SK-N-SH (cell line): ENCODE measurements around the gene HPRT1. TPM values are rescaled to one million over a fixed set of nuclear protein-coding genes. Genes with fewer than 3 reads are reported as not detected.

Experiments
- CTCF ChIA-PET: fragments of 300-600, 350-600 bp; formaldehyde crosslinking; extraction: SDS; loops from one replicate; lab custom pipeline; 2021; lab: Yijun Ruan, JAX
- POLR2A ChIA-PET: fragments of 350-600 bp; sonication (Branson Sonifier 250); formaldehyde crosslinking; extraction: SDS; loops from one replicate; lab custom pipeline; 2020; ENCODE audit warnings: antibody characterized with exemption, inconsistent platforms; lab: Yijun Ruan, JAX
- DNase-seq: peaks from one replicate; pipeline ENCODE4 v3.0.0; 2012
- H2AFZ ChIP-seq: fragments of 200-600 bp; sonication (generic); 2 replicates; pipeline ENCODE4 v1.8.1; 2016; ENCODE audit warnings: antibody characterized with exemption, mild to moderate bottlenecking, low read depth
- H3F3A ChIP-seq: fragments of 200-600 bp; sonication (generic); replicated peaks from 2 replicates; pipeline ENCODE3; 2016; ENCODE audit warnings: antibody characterized with exemption, mild to moderate bottlenecking; ENCODE audit not compliant: insufficient read depth
- H3K27ac ChIP-seq, 2 experiments: fragments of 200-500 bp in 1 of 2; fragments of 200-600 bp in 1 of 2; sonication (Bioruptor generic) in 1 of 2; sonication (generic), shearing (Covaris generic) in 1 of 2; 2 replicates each; pipeline versions ENCODE4 v1.5.1 to v1.6.1; 2014 to 2016; ENCODE audit warnings: low read depth in 2 of 2, inconsistent platforms in 1 of 2, low read length in 1 of 2, mild to moderate bottlenecking in 1 of 2, mixed read lengths in 1 of 2
- H3K27me3 ChIP-seq: fragments of 200-600 bp; sonication (generic), shearing (Covaris generic); 2 replicates; pipeline ENCODE4 v1.6.1; 2016; ENCODE audit warnings: mixed run types; ENCODE audit not compliant: insufficient read depth
- H3K36me3 ChIP-seq, 2 experiments: fragments of 200-500 bp in 1 of 2; fragments of 200-600 bp in 1 of 2; sonication (Bioruptor generic) in 1 of 2; sonication (generic) in 1 of 2; replicated peaks in 1 of 2; 2 replicates each; pipeline versions ENCODE3 to v1.5.1; 2014 to 2016; ENCODE audit warnings: low read length in 1 of 2, mild to moderate bottlenecking in 1 of 2; ENCODE audit not compliant: insufficient read depth in 2 of 2, control insufficient read depth in 1 of 2
- H3K4me1 ChIP-seq, 2 experiments: fragments of 200-500 bp in 1 of 2; fragments of 200-600 bp in 1 of 2; sonication (Bioruptor generic) in 1 of 2; sonication (generic), shearing (Covaris generic) in 1 of 2; 2 replicates each; pipeline versions ENCODE4 v1.5.1 to v1.6.1; 2014 to 2016; ENCODE audit warnings: low read depth in 1 of 2, low read length in 1 of 2, mixed run types in 1 of 2; ENCODE audit not compliant: insufficient read depth in 2 of 2, control insufficient read depth in 1 of 2
- H3K4me2 ChIP-seq: fragments of 200-600 bp; sonication (generic), shearing (Covaris generic); 2 replicates; pipeline ENCODE4 v1.6.1; 2017; ENCODE audit warnings: mixed run types
- H3K4me3 ChIP-seq, 2 experiments: fragments of 200-500 bp in 1 of 2; fragments of 200-600 bp in 1 of 2; sonication (Bioruptor generic) in 1 of 2; sonication (generic), shearing (Covaris generic) in 1 of 2; 2 replicates each; pipeline versions ENCODE4 v1.5.1 to v1.8.1; 2014 to 2016; ENCODE audit warnings: low read depth in 2 of 2, inconsistent platforms in 1 of 2, low read length in 1 of 2, mild to moderate bottlenecking in 1 of 2, mixed read lengths in 1 of 2, moderate library complexity in 1 of 2
- H3K79me2 ChIP-seq: fragments of 200-600 bp; sonication (generic); 2 replicates; pipeline ENCODE4 v1.8.1; 2017; ENCODE audit warnings: mild to moderate bottlenecking; ENCODE audit not compliant: insufficient read depth
- H3K9ac ChIP-seq: fragments of 200-600 bp; sonication (generic); 2 replicates; pipeline ENCODE4 v1.6.1; 2017; ENCODE audit warnings: mixed run types
- H3K9me2 ChIP-seq: fragments of 200-600 bp; sonication (generic); 2 replicates; pipeline ENCODE4 v1.6.1; 2017; ENCODE audit warnings: mixed run types
- H3K9me3 ChIP-seq: fragments of 200-600 bp; sonication (generic); 2 replicates; pipeline ENCODE4 v1.6.1; 2017; ENCODE audit warnings: mixed run types, mild to moderate bottlenecking, moderate library complexity
- H4K20me1 ChIP-seq: fragments of 200-600 bp; sonication (generic); 2 replicates; pipeline ENCODE4 v1.6.1; 2017; ENCODE audit warnings: mild to moderate bottlenecking, mixed run types; ENCODE audit not compliant: insufficient read depth
- CHD2 ChIP-seq: fragments of 150-350 bp; IDR thresholded peaks from 2 replicates; pipeline ENCODE4 v1.6.1; 2018; ENCODE audit warnings: low read length; ENCODE audit not compliant: partially characterized antibody
- ELF1 ChIP-seq: IDR thresholded peaks from 2 replicates; pipeline ENCODE4 v1.4.0; 2012
- FOSL2 ChIP-seq: IDR thresholded peaks from 2 replicates; pipeline ENCODE4 v1.4.0; 2012; ENCODE audit warnings: low read depth, mild to moderate bottlenecking, moderate library complexity, borderline replicate concordance
- GATA2 ChIP-seq: sonication (generic); formaldehyde crosslinking; IDR thresholded peaks from 2 replicates; pipeline ENCODE4 v1.5.0; 2020; ENCODE audit warnings: mild to moderate bottlenecking, missing genetic modification reagents
- MXI1 ChIP-seq: IDR thresholded peaks from 2 replicates; pipeline ENCODE4 v1.6.1; 2012; ENCODE audit warnings: mild to moderate bottlenecking, low read depth, low read length, improper control_type of control experiment
- NRF1 ChIP-seq: IDR thresholded peaks from 2 replicates; pipeline ENCODE4 v1.6.1; 2012; ENCODE audit warnings: low read depth, mild to moderate bottlenecking, low read length
- RCOR1 ChIP-seq: fragments of 150-350 bp; IDR thresholded peaks from 2 replicates; pipeline ENCODE4 v1.6.1; 2017; ENCODE audit warnings: antibody characterized with exemption, low read length
- RFX5 ChIP-seq: IDR thresholded peaks from 2 replicates; pipeline ENCODE4 v1.6.1; 2012; ENCODE audit warnings: mild to moderate bottlenecking, improper control_type of control experiment, low read length
- RXRA ChIP-seq: IDR thresholded peaks from 2 replicates; pipeline ENCODE4 v1.4.0; 2012; ENCODE audit warnings: low read depth, mild to moderate bottlenecking, borderline replicate concordance
- SMC3 ChIP-seq: IDR thresholded peaks from 2 replicates; pipeline ENCODE4 v1.6.1; 2012; ENCODE audit warnings: low read depth, low read length, improper control_type of control experiment
- TAF1 ChIP-seq: IDR thresholded peaks from 2 replicates; pipeline ENCODE4 v1.6.1; 2012; ENCODE audit warnings: low read depth, mild to moderate bottlenecking, low read length, moderate library complexity, borderline replicate concordance
- TCF12 ChIP-seq: IDR thresholded peaks from 2 replicates; pipeline ENCODE4 v1.4.0; 2012
- YY1 ChIP-seq: IDR thresholded peaks from 2 replicates; pipeline ENCODE4 v1.4.0; 2012; ENCODE audit warnings: low read depth, mild to moderate bottlenecking
- WGBS: methylation state at CpG from one replicate; pipeline ENCODE4 v1.1.6; 2017; ENCODE audit warnings: low lambda C conversion rate; 5-methylcytosine and 5-hydroxymethylcytosine counted together
- polyA plus RNA-seq, 3 experiments: library from polyadenylated mRNA; depleted of rRNA; stranded (reverse); fragments of >200 nt; gene quantifications; 2 replicates each; pipeline ENCODE4 v1.2.3, GENCODE V29; 2012
- TF ChIP-seq, protein P1 (sequence below): IDR thresholded peaks from 2 replicates; pipeline ENCODE4 v1.4.0; 2012; ENCODE audit warnings: low read depth, borderline replicate concordance
- TF ChIP-seq, protein P2 (sequence below): IDR thresholded peaks from 2 replicates; pipeline ENCODE4 v1.4.0; 2012; ENCODE audit warnings: low read depth, borderline replicate concordance
- TF ChIP-seq, protein P3 (sequence below): fragments of 150-350 bp; IDR thresholded peaks from 2 replicates; pipeline ENCODE4 v1.6.1; 2017; ENCODE audit warnings: antibody characterized with exemption, low read length, low read depth, borderline replicate concordance
- TF ChIP-seq, protein P4 (sequence below): IDR thresholded peaks from 2 replicates; pipeline ENCODE4 v1.4.0; 2012; ENCODE audit warnings: low read depth
- TF ChIP-seq, protein P5 (sequence below): IDR thresholded peaks from 2 replicates; pipeline ENCODE4; 2012
- TF ChIP-seq, protein P6 (sequence below): fragments of 150-350 bp; IDR thresholded peaks from 2 replicates; pipeline ENCODE4 v1.6.1; 2016; ENCODE audit warnings: mild to moderate bottlenecking, low read depth, low read length

HPRT1 gene
- polyA plus RNA-seq, 1 of the 3 experiments (the other 2 are of a cell fraction), result 42.3 TPM

DNA sequence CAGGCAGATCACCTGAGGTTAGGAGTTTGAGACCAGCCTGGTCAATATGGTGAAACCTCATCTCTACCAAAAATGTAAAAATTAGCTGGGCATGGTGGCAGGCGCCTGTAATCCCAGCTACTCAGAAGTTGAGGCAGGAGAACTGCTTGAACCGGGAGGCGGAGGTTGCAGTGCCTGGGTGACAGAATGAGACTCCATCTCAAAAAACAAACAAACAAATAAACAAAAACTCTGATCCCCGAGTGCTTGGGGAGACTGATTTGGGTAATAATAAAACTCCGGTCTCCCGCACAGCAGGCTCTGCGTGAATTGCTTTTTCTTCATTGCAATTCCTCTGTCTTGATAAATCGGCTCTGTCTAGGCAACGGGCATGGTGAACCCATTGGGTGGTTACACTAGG is 73.4 kb downstream of the HPRT1 start:
- H3K4me2 ChIP-seq, result no peak overlapping the region
- peaks cover 0 to 3% of the 10 kb centered on the region in 2 experiments; a peak in 2 of 4 replicates for H3K4me1 ChIP-seq
- TF ChIP-seq NRF1 (no peak), CHD2 (no peak), TCF12 (no peak), FOSL2 (no peak), RCOR1 (no peak), TAF1 (no peak), RXRA (no peak), GATA2 (CRISPR knock-in tag) (no peak), YY1 (no peak), ELF1 (no peak), RFX5 (no peak), MXI1 (no peak), SMC3 (no peak)
- TF ChIP-seq, protein P1, sequence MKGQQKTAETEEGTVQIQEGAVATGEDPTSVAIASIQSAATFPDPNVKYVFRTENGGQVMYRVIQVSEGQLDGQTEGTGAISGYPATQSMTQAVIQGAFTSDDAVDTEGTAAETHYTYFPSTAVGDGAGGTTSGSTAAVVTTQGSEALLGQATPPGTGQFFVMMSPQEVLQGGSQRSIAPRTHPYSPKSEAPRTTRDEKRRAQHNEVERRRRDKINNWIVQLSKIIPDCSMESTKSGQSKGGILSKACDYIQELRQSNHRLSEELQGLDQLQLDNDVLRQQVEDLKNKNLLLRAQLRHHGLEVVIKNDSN, result no peak
- TF ChIP-seq, protein P2, sequence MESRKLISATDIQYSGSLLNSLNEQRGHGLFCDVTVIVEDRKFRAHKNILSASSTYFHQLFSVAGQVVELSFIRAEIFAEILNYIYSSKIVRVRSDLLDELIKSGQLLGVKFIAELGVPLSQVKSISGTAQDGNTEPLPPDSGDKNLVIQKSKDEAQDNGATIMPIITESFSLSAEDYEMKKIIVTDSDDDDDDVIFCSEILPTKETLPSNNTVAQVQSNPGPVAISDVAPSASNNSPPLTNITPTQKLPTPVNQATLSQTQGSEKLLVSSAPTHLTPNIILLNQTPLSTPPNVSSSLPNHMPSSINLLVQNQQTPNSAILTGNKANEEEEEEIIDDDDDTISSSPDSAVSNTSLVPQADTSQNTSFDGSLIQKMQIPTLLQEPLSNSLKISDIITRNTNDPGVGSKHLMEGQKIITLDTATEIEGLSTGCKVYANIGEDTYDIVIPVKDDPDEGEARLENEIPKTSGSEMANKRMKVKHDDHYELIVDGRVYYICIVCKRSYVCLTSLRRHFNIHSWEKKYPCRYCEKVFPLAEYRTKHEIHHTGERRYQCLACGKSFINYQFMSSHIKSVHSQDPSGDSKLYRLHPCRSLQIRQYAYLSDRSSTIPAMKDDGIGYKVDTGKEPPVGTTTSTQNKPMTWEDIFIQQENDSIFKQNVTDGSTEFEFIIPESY, result no peak
- TF ChIP-seq, protein P3, sequence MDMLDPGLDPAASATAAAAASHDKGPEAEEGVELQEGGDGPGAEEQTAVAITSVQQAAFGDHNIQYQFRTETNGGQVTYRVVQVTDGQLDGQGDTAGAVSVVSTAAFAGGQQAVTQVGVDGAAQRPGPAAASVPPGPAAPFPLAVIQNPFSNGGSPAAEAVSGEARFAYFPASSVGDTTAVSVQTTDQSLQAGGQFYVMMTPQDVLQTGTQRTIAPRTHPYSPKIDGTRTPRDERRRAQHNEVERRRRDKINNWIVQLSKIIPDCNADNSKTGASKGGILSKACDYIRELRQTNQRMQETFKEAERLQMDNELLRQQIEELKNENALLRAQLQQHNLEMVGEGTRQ, result no peak
- TF ChIP-seq, protein P4, sequence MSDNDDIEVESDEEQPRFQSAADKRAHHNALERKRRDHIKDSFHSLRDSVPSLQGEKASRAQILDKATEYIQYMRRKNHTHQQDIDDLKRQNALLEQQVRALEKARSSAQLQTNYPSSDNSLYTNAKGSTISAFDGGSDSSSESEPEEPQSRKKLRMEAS, result no peak
- TF ChIP-seq, protein P5, sequence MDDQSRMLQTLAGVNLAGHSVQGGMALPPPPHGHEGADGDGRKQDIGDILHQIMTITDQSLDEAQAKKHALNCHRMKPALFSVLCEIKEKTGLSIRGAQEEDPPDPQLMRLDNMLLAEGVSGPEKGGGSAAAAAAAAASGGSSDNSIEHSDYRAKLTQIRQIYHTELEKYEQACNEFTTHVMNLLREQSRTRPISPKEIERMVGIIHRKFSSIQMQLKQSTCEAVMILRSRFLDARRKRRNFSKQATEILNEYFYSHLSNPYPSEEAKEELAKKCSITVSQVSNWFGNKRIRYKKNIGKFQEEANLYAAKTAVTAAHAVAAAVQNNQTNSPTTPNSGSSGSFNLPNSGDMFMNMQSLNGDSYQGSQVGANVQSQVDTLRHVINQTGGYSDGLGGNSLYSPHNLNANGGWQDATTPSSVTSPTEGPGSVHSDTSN, result no peak
- TF ChIP-seq, protein P6, sequence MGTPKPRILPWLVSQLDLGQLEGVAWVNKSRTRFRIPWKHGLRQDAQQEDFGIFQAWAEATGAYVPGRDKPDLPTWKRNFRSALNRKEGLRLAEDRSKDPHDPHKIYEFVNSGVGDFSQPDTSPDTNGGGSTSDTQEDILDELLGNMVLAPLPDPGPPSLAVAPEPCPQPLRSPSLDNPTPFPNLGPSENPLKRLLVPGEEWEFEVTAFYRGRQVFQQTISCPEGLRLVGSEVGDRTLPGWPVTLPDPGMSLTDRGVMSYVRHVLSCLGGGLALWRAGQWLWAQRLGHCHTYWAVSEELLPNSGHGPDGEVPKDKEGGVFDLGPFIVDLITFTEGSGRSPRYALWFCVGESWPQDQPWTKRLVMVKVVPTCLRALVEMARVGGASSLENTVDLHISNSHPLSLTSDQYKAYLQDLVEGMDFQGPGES, result no peak
- H3K4me3 ChIP-seq, result no peak overlapping the region
- no peaks in the 10 kb centered on the region for H3K36me3 ChIP-seq
- no peaks in the 10 kb centered on the region for H3K9me3 ChIP-seq
- H4K20me1 ChIP-seq, result no peaks in the 10 kb centered on the region
- WGBS, result 67% methylated on average over 9 of the region's 9 CpGs
- no peaks in the 10 kb centered on the region for H3K27me3 ChIP-seq
- no peak overlapping the region for H2AFZ ChIP-seq
- CTCF ChIA-PET, result no interaction called here
- no peak overlapping the region for H3K9ac ChIP-seq
- POLR2A ChIA-PET, result no interaction called here
- no peak overlapping the region for H3K27ac ChIP-seq
- H3K9me2 ChIP-seq, result no peaks in the 10 kb centered on the region
- DNase-seq, result no peak
- H3F3A ChIP-seq, result peaks cover 4% of the 10 kb centered on the region
- no peaks in the 10 kb centered on the region for H3K79me2 ChIP-seq
